ENCODE data around the gene LMAN2.

DNA sequence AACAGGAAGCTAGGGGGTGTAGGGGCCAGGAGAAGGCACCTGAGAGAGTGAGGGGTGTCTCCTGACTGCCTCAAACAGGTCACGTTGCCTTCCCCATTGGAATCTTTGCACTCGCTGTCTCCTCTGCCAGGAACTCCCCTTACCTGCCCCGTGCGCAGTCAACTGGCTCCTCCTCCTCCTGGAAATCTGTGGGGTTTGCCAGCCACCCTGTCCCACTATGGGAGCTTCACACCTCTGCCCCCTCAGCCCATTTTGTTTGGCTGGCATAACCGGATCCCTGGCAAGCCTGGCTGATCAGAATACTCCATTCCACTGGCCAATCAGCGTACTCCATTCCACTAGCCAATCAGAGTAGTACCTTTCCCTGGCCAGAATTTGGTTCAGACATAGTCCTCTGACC, 22.3 kb upstream of the LMAN2 start:
- no peak for TF ChIP-seq POLR2A (IDR thresholded peaks at IDR 0.05; ENCODE audit: low read depth, low read length)
- TF ChIP-seq SPI1 (IDR thresholded peaks at IDR 0.05; ENCODE audit: low read depth, low read length): no peak
- TF ChIP-seq POLR2AphosphoS5 (IDR thresholded peaks at IDR 0.05; ENCODE audit: low read depth, low read length): no peak
